Measurements from ENCODE around the gene LYRM1.

LYRM1 gene

GRCh38 chr16:20871941-20872815 lies 28.4 kb upstream of the LYRM1 start:
- TF ChIP-seq CTCF (IDR thresholded peaks at IDR 0.05; ENCODE audit: insufficient read depth, missing control alignments): no peak
- DNase-seq (ENCODE audit: insufficient read length, low spot score): peak; percentile 43
- peak; percentile 89 for FAIRE-seq

- FAIRE-seq (no peak), DNase-seq (ENCODE audit: insufficient read length, low spot score) (no peak)
- no peak for TF ChIP-seq CTCF (IDR thresholded peaks at IDR 0.05; ENCODE audit: insufficient read depth, missing control alignments)
These were observed 27.2 kb upstream of the LYRM1 start for GRCh38 chr16:20873331-20873730.

GRCh38 chr16:20874088-20874581 lies 26.4 kb upstream of the LYRM1 start:
- DNase-seq (ENCODE audit: insufficient read length, low spot score) (no peak), FAIRE-seq (no peak)
- no peak for TF ChIP-seq CTCF (IDR thresholded peaks at IDR 0.05; ENCODE audit: insufficient read depth, missing control alignments)

- no peak for TF ChIP-seq CTCF (IDR thresholded peaks at IDR 0.05; ENCODE audit: insufficient read depth, missing control alignments)
- DNase-seq (ENCODE audit: insufficient read length, low spot score) (no peak), FAIRE-seq (no peak)
These were observed 25.3 kb upstream of the LYRM1 start for GRCh38 chr16:20875355-20875650.

- TF ChIP-seq CTCF (IDR thresholded peaks at IDR 0.05; ENCODE audit: insufficient read depth, missing control alignments): no peak
- no peak for DNase-seq (ENCODE audit: insufficient read length, low spot score)
- FAIRE-seq: no peak
These were observed 21.9 kb upstream of the LYRM1 start for GRCh38 chr16:20878682-20879147.

- FAIRE-seq (no peak), DNase-seq (ENCODE audit: insufficient read length, low spot score) (no peak)
- no peak for TF ChIP-seq CTCF (IDR thresholded peaks at IDR 0.05; ENCODE audit: insufficient read depth, missing control alignments)
These were observed 21.2 kb upstream of the LYRM1 start for GRCh38 chr16:20879175-20880040.
